Measurements from ENCODE around the gene IFI27L1.

DNA sequence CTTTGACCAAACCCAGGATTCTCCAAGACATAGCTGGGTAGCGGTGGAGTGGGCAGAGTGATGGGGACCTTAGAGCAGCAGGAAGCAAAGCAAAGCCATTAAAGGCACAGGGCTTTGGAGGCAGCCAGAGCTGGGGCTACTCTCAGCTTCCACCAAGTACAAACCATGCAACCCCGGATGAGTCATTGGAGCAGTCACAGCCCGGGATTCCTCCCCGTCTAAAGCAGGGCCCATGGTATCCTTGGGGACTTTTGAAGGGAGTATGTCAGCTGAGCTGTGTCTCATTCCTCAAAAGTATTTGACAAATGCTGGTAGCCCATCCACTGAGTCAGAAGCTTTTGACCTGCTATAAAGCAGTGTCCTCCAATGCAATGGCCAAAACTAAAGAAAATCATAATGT, 19.7 kb downstream of the IFI27L1 start:
- TF ChIP-seq, protein P1, sequence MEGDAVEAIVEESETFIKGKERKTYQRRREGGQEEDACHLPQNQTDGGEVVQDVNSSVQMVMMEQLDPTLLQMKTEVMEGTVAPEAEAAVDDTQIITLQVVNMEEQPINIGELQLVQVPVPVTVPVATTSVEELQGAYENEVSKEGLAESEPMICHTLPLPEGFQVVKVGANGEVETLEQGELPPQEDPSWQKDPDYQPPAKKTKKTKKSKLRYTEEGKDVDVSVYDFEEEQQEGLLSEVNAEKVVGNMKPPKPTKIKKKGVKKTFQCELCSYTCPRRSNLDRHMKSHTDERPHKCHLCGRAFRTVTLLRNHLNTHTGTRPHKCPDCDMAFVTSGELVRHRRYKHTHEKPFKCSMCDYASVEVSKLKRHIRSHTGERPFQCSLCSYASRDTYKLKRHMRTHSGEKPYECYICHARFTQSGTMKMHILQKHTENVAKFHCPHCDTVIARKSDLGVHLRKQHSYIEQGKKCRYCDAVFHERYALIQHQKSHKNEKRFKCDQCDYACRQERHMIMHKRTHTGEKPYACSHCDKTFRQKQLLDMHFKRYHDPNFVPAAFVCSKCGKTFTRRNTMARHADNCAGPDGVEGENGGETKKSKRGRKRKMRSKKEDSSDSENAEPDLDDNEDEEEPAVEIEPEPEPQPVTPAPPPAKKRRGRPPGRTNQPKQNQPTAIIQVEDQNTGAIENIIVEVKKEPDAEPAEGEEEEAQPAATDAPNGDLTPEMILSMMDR (conservative IDR thresholded peaks at IDR 0.05; ENCODE audit: low read length) = no peak
- no peak for TF ChIP-seq EZH2phosphoT487 (IDR thresholded peaks at IDR 0.05; ENCODE audit: borderline replicate concordance)

All from Loucy (cell line).